ENCODE measurements around the gene ZNF217.
"Not testable (repeated sequence)": the region's sequence is repeated elsewhere in the genome, so short reads cannot be mapped to it uniquely, and the experiment has no call there.

Gene ZNF217

DNA sequence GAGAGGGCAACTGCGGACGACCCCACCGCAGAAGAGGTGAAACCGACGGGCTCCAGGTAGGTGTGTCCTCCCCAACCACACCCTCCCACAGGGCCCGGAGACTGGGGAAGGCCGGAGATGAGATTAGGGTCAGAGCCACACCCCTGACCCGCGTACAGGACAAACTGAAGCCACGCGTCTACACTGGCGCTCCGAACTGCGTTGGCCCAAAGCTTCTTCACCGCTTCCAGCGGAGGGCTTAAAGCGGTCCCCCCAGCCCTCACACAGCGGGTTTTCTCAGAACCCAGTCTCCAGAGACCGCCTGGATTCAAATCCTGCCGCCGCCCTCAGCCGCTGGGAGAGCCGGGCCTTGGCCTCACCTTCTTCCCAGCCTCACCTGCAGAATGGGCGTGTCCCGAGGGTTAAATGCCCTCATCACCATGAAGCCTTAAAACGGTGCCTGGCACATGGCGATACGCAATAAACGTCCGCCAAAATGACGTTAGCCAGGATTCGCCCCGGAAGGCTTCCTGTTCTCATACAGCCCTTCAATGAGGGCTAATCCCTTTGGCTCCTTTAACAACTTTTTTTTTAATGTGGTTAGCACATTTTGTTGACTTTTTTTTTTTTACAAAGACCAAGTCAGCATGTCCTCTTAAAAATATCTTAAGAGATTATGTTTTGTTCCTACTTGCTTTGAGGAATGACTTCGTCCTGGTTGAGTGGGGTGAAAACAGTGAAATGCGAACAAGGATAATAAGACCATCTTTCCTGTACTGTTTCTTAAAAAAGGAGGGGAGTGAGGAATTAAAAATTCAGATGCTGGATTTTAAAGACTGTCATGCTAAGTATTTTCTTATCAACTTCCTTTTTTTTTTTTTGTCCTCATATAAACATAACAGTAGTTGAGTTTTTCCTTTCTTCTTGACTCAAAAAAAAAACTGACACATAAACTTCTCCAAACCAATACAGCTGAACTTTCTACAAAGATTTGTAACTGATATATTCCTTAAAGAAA lies 15.1 kb upstream of the ZNF217 start:
- Mint-ChIP-seq H3K36me3 (peaks cover 3% of the 10 kb centered on the region), H3K4me1 (ENCODE audit: low read depth) (peaks cover 41% of the 10 kb centered on the region), H3K4me3 (peak overlapping the region; percentile 77), H3K9me3 (ENCODE audit: low read depth) (no peaks in the 10 kb centered on the region), H3K27me3 (no peaks in the 10 kb centered on the region), H3K27ac (peak overlapping the region; percentile 96)

DNA sequence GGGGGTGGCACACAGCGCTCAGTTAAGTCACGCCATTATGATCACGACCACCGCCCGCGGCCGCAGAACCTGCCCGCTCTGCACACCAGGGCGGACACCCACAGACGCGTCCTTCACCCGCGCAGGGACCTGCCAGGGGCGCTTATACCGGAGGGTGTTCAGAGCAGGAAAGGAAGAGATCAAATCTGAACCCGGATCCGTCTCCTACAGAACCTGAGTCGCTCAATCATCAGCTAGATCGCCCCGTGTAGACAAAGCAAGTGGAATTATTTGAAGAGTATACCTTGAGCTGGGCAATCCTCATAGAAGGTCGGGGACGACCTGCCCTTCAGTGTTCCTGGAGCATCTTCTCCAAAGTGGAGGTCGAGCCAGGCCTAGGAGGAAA lies 14.4 kb upstream of the ZNF217 start:
- peak overlapping the region; percentile 53 for H3K4me3 Mint-ChIP-seq
- peaks cover 3% of the 10 kb centered on the region for H3K36me3 Mint-ChIP-seq
- peak overlapping the region; percentile 96 for H3K27ac Mint-ChIP-seq
- peaks cover 38% of the 10 kb centered on the region for H3K4me1 Mint-ChIP-seq (ENCODE audit: low read depth)
- no peaks in the 10 kb centered on the region for H3K9me3 Mint-ChIP-seq (ENCODE audit: low read depth)
- no peaks in the 10 kb centered on the region for H3K27me3 Mint-ChIP-seq

DNA sequence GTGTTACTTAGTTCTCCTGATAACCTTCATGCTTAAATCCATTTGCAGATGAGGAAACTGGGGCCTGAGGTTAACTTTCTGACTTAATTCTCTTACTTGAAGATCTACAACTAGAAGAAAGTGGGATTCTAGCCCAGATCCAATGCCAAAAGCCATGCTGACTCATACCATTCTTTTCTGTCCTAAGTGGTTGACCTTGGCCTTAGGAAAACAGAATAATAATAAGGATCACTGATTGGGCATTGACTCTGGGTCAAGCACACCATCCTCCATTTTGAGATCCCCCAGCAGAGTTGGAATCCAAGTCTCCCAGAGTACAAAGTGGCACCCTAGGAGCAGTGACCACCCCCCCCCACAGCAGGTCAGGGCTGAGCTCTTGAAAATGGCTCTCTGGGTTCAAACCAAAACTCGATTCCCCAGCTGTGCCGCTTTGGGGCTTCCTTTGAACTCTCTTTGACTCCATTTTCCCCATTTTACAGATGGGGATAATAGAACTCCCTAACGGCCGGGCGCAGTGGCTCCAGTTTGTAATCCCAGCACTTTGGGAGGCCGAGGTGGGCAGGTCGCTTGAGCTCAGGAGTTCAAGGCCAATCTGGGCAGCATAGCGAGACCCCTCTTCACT lies 12.8 kb upstream of the ZNF217 start:
- Mint-ChIP-seq H3K9me3 (ENCODE audit: low read depth) (no peaks in the 10 kb centered on the region), H3K27ac (no peak overlapping the region), H3K4me3 (no peak overlapping the region), H3K36me3 (peaks cover 10% of the 10 kb centered on the region), H3K27me3 (no peaks in the 10 kb centered on the region), H3K4me1 (ENCODE audit: low read depth) (peaks cover 42% of the 10 kb centered on the region)

DNA sequence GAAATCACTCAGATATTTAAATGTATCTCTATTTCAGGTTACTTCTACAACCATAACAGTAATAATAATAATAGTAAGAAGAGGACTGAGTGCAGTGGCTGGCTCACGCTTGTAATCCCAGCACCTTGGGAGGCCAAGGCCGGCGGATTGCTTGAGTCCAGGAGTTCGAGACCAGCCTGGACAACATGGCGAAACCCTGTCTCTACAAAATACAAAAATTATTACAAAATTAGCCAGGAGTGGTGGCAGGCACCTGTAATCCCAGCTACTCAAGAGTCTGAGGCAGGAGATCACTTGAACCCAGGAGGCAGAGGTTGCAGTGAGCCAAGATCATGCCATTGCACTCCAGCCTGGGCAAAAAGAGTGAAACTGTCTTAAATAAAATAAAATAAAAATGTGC lies 11.8 kb upstream of the ZNF217 start:
- not testable (repeated sequence) for H3K4me3 Mint-ChIP-seq, H3K27ac Mint-ChIP-seq

DNA sequence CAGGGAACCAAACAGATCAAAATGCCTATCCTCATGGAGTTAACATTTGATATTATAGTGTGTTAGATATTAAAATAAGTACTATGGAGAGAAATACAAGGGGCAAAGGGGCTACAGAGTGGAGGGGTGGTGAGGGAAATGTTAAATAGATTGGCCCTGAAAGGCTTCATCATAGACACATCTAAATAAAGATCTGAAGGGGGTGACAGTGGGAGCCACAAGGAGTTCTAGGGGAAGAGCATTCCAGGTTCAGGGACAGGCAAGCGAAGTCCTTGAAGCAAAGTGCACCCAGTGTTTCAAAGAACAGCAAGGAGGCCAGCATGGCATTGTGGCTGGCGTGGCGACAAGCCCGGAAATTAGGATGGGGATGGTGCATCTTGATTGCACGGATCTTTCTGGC lies 11.2 kb upstream of the ZNF217 start:
- H3K27me3 Mint-ChIP-seq; H3K4me3 Mint-ChIP-seq; H3K9me3 Mint-ChIP-seq (ENCODE audit: low read depth): not testable (repeated sequence)
- Mint-ChIP-seq H3K4me1 (ENCODE audit: low read depth) (peaks cover 45% of the 10 kb centered on the region), H3K27ac (peak overlapping the region; percentile 73), H3K36me3 (peaks cover 13% of the 10 kb centered on the region)

More for the DNA sequence above, 11.8 kb upstream of the ZNF217 start:
- Mint-ChIP-seq H3K4me1 (ENCODE audit: low read depth) (peaks cover 44% of the 10 kb centered on the region), H3K36me3 (peaks cover 13% of the 10 kb centered on the region)
- not testable (repeated sequence) for H3K27me3 Mint-ChIP-seq; H3K9me3 Mint-ChIP-seq (ENCODE audit: low read depth)

DNA sequence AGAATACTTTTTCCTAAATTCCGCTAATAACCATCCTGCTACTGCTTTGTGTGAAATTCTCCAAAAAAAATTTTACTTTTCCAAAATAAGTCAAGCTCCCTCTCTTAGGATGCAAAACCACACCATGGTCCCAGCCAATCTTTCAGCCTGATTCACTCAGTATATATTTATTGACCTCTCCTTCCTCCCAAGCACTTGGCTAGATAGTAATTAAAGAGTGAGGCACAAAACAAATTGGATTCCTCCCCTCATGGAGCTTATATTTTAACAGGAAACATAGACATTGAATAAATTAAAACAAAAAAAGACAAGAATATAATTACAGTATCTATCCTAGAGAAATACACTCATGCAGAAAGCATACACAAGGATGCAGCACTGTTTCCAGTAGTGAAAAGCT lies 9.0 kb upstream of the ZNF217 start:
- Mint-ChIP-seq H3K27me3 (no peaks in the 10 kb centered on the region), H3K27ac (peak overlapping the region; percentile 30), H3K36me3 (peaks cover 13% of the 10 kb centered on the region), H3K4me1 (ENCODE audit: low read depth) (peaks cover 47% of the 10 kb centered on the region), H3K4me3 (no peak overlapping the region), H3K9me3 (ENCODE audit: low read depth) (no peaks in the 10 kb centered on the region)

DNA sequence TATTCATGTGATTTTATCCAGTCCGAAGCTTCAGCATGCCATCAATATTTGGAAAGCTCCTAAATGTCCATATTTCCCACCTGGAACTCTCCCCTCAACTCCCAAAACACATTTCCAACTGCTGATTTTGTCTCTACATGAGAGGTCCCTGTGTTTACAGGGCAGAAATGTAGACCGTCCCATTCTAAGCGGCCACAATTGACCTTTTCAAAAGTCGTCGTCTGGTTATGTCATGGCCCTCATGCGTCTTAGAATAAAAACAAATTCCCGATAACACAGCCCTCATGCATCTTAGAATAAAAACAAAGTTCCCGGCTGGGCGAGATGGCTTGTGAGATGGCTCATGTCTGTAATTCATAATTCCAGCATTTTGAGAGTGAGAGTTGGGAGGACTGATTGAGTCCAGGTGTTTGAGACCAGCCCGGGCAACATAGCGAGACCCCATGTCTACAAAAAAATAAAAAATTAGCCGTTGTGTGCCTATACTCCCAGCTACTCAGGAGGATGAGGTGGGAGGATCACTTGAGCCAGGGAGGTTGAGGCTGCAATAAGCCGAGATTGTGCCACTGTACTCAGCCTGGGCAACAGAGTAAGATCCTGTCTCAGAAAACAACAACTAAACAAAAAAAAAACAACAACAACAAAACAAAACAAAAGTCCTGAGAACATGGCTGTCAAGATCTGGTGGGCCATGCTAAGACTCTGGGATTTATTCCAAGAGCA lies 6.4 kb upstream of the ZNF217 start:
- Mint-ChIP-seq H3K27me3 (no peaks in the 10 kb centered on the region), H3K9me3 (ENCODE audit: low read depth) (no peaks in the 10 kb centered on the region), H3K4me1 (ENCODE audit: low read depth) (peaks cover 65% of the 10 kb centered on the region), H3K4me3 (no peak overlapping the region), H3K36me3 (peaks cover 13% of the 10 kb centered on the region), H3K27ac (peak overlapping the region; percentile 50)

DNA sequence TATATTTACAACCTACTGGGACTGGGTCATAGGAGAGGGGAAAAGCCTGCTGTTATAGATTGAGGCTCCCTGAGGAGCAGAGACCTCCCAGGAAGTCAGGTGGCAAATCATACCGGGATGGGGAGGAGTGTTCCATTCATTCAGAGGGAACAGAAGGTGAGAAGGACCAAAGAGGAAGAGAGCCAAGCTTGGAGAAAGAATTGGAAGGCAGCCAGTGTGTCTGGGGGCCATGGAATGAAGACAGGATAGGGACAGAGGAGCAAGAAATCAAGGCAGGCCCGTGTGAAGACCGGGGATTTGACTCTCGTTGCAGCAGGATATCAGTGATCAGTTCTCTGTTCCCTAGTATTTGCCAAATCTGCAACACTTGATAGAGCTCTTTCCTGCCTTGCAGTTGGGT lies 5.7 kb upstream of the ZNF217 start:
- no peaks in the 10 kb centered on the region for H3K9me3 Mint-ChIP-seq (ENCODE audit: low read depth)
- H3K27me3 Mint-ChIP-seq, result no peaks in the 10 kb centered on the region
- no peak overlapping the region for H3K4me3 Mint-ChIP-seq
- peaks cover 67% of the 10 kb centered on the region for H3K4me1 Mint-ChIP-seq (ENCODE audit: low read depth)
- peak overlapping the region; percentile 87 for H3K27ac Mint-ChIP-seq
- peaks cover 10% of the 10 kb centered on the region for H3K36me3 Mint-ChIP-seq

DNA sequence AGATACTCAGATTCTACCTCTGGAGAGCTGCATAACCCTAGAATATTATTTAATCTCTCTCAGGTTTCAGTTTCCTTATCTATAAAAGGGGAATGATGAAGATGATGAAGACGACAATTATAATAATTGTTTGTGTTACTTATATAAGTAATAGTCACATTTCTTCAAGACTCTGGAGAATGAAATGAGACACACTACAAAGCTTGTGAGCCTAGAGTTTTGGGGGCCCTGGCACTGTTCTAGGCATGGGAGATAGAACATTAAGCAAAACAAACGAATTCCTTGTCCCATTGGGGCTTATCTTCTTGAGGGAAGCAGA lies 5.4 kb upstream of the ZNF217 start:
- H3K9me3 Mint-ChIP-seq (ENCODE audit: low read depth), result no peaks in the 10 kb centered on the region
- H3K4me1 Mint-ChIP-seq (ENCODE audit: low read depth), result peaks cover 67% of the 10 kb centered on the region
- peaks cover 10% of the 10 kb centered on the region for H3K36me3 Mint-ChIP-seq
- peak overlapping the region; percentile 87 for H3K27ac Mint-ChIP-seq
- no peaks in the 10 kb centered on the region for H3K27me3 Mint-ChIP-seq
- no peak overlapping the region for H3K4me3 Mint-ChIP-seq

DNA sequence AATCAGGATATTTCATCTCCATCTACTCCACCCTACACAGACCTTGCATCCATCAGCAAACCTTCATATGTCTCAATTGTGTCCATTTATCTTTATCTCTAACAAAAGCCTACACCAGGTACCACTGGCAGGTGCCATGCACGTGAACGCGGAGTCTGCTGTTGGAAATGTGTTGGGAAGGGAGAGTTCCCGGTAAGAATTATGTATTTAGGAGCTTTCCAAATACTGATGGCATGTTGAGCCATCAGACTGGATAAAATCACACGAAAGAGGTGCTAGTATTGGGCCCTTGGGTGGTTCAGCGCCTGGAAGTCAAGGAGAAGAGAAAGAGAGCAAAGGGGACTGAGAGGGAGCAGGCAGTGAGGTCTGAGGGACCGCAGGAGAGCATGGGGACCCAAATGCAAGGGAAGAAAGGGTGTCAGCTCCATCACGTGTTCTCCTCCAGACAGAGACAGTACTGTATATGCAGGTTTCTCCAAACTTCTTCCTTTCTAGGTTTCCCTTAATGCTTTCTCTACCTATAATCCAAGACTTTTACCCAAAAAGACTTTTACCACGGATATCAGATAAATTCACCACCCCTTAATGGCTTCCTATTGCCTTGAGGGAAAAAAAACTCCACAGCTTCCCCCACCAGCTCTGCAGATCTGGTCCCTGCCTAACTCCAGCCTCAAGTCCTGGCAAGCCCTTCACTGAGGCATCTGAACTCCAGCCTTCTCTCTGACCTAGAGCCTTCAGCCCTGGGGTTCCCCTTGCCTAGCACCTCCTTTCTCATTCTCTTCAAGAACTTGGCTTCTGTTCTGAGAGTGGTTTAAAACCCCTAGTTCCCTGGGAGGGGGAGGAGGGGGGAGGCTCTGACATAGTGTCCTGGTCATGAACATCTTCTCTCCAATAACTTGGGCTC lies 4.8 kb upstream of the ZNF217 start:
- Mint-ChIP-seq H3K4me3 (peak overlapping the region; percentile 12), H3K27me3 (no peaks in the 10 kb centered on the region), H3K36me3 (peaks cover 10% of the 10 kb centered on the region), H3K27ac (peak overlapping the region; percentile 87), H3K4me1 (ENCODE audit: low read depth) (peaks cover 64% of the 10 kb centered on the region), H3K9me3 (ENCODE audit: low read depth) (no peaks in the 10 kb centered on the region)

DNA sequence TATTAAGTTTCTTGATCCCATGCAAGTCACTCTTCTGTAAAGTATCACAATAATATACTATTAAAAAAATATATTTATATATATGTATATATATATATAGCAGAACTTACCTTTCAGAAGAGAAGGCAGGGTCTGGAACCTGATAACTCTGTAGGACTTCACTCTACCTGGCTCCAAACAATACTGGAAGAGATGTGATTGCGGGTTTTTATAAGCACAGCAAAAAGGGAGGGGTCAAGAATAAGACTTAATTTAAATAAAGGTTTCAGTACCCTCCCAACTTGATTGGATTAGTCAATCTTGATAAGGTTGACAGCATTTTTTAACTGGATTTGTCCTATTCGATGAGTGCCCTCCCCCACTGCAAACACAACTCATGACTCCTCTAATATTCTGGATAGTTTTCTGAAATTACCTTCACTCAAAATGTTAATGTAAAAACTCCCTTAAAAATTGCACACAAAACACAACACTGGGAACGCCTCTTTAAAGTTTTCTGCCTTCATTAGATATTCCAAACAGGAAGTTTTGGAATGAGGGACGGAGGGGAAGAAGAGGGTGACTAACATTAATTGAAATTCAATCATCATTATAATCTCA lies 4.0 kb upstream of the ZNF217 start:
- H3K4me1 Mint-ChIP-seq (ENCODE audit: low read depth), result peaks cover 62% of the 10 kb centered on the region
- H3K27ac Mint-ChIP-seq, result peak overlapping the region; percentile 87
- peaks cover 8% of the 10 kb centered on the region for H3K36me3 Mint-ChIP-seq
- H3K27me3 Mint-ChIP-seq, result no peaks in the 10 kb centered on the region
- no peaks in the 10 kb centered on the region for H3K9me3 Mint-ChIP-seq (ENCODE audit: low read depth)
- H3K4me3 Mint-ChIP-seq, result no peak overlapping the region

DNA sequence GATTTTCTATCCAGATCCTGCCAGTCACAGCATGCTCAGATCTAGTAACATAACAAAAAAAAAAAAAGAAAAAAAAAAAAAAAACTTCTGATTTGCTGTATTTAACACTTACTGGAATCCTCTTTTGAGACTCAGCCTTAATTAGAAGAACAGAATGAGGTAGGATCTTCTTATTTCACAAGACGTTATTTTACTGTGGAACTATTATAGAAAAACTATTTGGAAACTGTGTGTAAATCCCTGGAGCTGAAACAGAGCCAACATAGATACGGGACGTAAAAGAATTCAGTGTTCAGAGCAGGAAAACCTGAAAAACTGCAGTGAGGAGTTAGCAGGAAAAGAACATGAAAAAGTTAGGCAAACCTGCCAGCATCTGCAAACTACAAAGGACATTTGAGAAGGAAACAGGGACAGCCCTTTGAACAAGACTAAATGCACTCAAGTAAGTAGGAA lies 3.4 kb upstream of the ZNF217 start:
- Mint-ChIP-seq H3K4me3 (peak overlapping the region; percentile 82), H3K9me3 (ENCODE audit: low read depth) (no peaks in the 10 kb centered on the region), H3K4me1 (ENCODE audit: low read depth) (peaks cover 59% of the 10 kb centered on the region), H3K36me3 (peaks cover 3% of the 10 kb centered on the region), H3K27me3 (no peaks in the 10 kb centered on the region), H3K27ac (peak overlapping the region; percentile 91)

DNA sequence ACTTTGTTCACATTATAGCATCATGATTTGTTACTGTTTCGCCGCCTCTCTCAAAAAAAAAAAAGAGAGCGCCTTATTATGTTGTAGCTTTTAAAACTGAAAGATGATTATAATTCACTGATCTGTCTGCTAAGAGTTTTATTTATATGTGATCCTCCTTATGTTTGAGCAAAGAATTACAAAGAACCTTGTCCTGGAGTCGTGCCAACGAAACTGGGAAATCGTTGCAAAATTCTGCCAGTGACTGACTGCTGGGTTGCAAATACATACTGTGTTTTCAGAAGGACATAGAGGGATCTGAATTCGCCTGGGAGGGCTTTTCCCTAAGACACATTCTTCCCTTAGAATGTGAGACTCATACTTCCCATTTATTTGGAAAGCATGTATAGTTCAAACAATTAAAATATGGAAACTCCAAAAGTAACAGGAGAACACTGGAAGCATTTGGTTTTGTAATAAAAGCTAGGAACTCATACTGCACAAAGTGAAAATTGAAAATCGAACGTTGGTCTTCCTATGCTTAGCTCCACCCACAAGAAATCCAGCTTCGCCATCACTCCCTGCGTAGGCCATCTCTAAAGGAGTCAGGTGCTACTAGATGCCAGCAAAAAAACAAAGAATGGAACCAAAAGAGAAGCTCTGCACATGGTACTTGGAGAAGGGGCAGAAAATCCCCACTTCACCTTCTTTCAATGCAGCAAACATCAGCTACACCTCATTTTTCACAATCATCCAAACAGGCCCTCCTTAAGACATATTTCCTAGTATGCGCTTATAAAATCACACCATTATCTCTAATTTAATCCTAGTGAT lies 2.8 kb upstream of the ZNF217 start:
- H3K36me3 Mint-ChIP-seq; H3K9me3 Mint-ChIP-seq (ENCODE audit: low read depth); H3K27me3 Mint-ChIP-seq: not testable (repeated sequence)
- Mint-ChIP-seq H3K4me3 (peak overlapping the region; percentile 82), H3K27ac (peak overlapping the region; percentile 91), H3K4me1 (ENCODE audit: low read depth) (peaks cover 64% of the 10 kb centered on the region)
